PC-3 (cell line): ENCODE data around the gene NVL. TPM values are rescaled to one million over a fixed set of nuclear protein-coding genes. Genes with fewer than 3 reads are reported as not detected.
A peak's percentile ranks its signal among the peaks of the same experiment; 100 is the strongest.

Experiments used
- ATAC-seq: fragments of 200-7000 bp; cut with Tn5 transposase; 2 replicates; pipeline ENCODE4 v1.9.1; 2020; ENCODE audit warnings: mild to moderate bottlenecking, moderate library complexity
- BruUV-seq: library from RNA; stranded (reverse); fragments of 400-500 nt; replicated peaks from 2 replicates; lab custom pipeline; 2021; lab: Mats Ljungman, UMichigan
- CTCF ChIA-PET: fragments of 300-600 bp; sonication (Branson Sonifier 250); formaldehyde crosslinking; loops from one replicate; lab custom pipeline; 2022; ENCODE audit warnings: antibody characterized with exemption; lab: Charles Lee
- POLR2A ChIA-PET: fragments of 300-600 bp; sonication (Branson Sonifier 250); formaldehyde crosslinking; loops from one replicate; lab custom pipeline; 2022; ENCODE audit warnings: antibody characterized with exemption; ENCODE audit not compliant: unreplicated experiment; lab: Charles Lee
- DNase-seq: peaks from one replicate; pipeline ENCODE4 v3.0.0-alpha.2; 2015
- H2AFZ ChIP-seq: fragments of 300-600 bp; sonication (generic); 2 replicates; pipeline ENCODE4 v1.6.0; 2016; ENCODE audit warnings: antibody characterized with exemption, low read length
- H3F3A ChIP-seq: fragments of 300-600 bp; sonication (generic); one replicate; pipeline ENCODE4 v1.6.0; 2017; ENCODE audit warnings: antibody characterized with exemption, low read length, control low read depth, mild to moderate bottlenecking; ENCODE audit not compliant: unreplicated experiment
- H3K27ac ChIP-seq: fragments of 300-600 bp; sonication (generic); 2 replicates; pipeline ENCODE4 v1.5.1; 2016; ENCODE audit warnings: mild to moderate bottlenecking, low read length
- H3K27me3 ChIP-seq: fragments of 300-600 bp; sonication (generic); 2 replicates; pipeline ENCODE4 v1.6.1; 2016; ENCODE audit warnings: low read length, mixed read lengths
- H3K36me3 ChIP-seq: fragments of 300-600 bp; sonication (generic); 2 replicates; pipeline ENCODE4 v1.6.1; 2016; ENCODE audit warnings: low read depth, mixed run types, low read length, mixed read lengths
- H3K4me1 ChIP-seq: fragments of 300-600 bp; sonication (generic); 2 replicates; pipeline ENCODE4 v1.5.1; 2016; ENCODE audit warnings: low read length; ENCODE audit not compliant: insufficient read depth
- H3K4me2 ChIP-seq: fragments of 300-600 bp; sonication (generic); 2 replicates; pipeline ENCODE4 v1.6.0; 2016; ENCODE audit warnings: low read length
- H3K4me3 ChIP-seq: fragments of 300-600 bp; sonication (generic); 2 replicates; pipeline ENCODE4 v1.5.1; 2016; ENCODE audit warnings: mild to moderate bottlenecking, low read length, mixed read lengths
- H3K79me2 ChIP-seq: fragments of 300-600 bp; sonication (generic); 2 replicates; pipeline ENCODE4 v1.6.1; 2017; ENCODE audit warnings: low read length, mixed read lengths
- H3K9ac ChIP-seq: fragments of 300-600 bp; sonication (generic); 2 replicates; pipeline ENCODE4 v1.6.0; 2016; ENCODE audit warnings: mild to moderate bottlenecking, low read length
- H3K9me2 ChIP-seq: fragments of 300-600 bp; sonication (generic); replicated peaks from 2 replicates; pipeline ENCODE4 v1.6.1; 2016; ENCODE audit warnings: mixed run types, low read length, mixed read lengths
- H3K9me3 ChIP-seq: fragments of 300-600 bp; sonication (generic); 2 replicates; pipeline ENCODE4 v1.6.1; 2016; ENCODE audit warnings: low read length, mixed read lengths
- H4K20me1 ChIP-seq: fragments of 300-600 bp; sonication (generic); 2 replicates; pipeline ENCODE4 v1.6.1; 2016; ENCODE audit warnings: low read length, mixed read lengths
- EZH2 ChIP-seq: fragments of 300-600 bp; sonication (generic); IDR thresholded peaks from one replicate; pipeline ENCODE4 v1.6.1; 2017; ENCODE audit warnings: antibody characterized with exemption, mild to moderate bottlenecking, low read length; ENCODE audit not compliant: unreplicated experiment
- EZH2phosphoT487 ChIP-seq: fragments of 300-600 bp; sonication (generic); IDR thresholded peaks from 2 replicates; pipeline ENCODE4 v1.6.1; 2018; ENCODE audit warnings: mild to moderate bottlenecking, antibody characterized with exemption, low read length, borderline replicate concordance
- intact Hi-C: fragments of 100-400 bp; cut with micrococcal nuclease; formaldehyde crosslinking; loops from 2 replicates; pipeline ENCODE4 v1.9.0; 2023
- total RNA-seq: library from RNA; depleted of rRNA; stranded (reverse); fragments of >200 nt; gene quantifications from 2 replicates; pipeline ENCODE4 v1.2.3, GENCODE V29; 2014
- TF ChIP-seq, protein P1 (sequence below): fragments of 300-600 bp; sonication (generic); conservative IDR thresholded peaks from 2 replicates; pipeline ENCODE4 v1.5.1; 2017; ENCODE audit warnings: antibody characterized with exemption, low read depth, mild to moderate bottlenecking, low read length

Gene NVL
- total RNA-seq, 1 experiment from 2014 or later, result 37.1 TPM

DNA sequence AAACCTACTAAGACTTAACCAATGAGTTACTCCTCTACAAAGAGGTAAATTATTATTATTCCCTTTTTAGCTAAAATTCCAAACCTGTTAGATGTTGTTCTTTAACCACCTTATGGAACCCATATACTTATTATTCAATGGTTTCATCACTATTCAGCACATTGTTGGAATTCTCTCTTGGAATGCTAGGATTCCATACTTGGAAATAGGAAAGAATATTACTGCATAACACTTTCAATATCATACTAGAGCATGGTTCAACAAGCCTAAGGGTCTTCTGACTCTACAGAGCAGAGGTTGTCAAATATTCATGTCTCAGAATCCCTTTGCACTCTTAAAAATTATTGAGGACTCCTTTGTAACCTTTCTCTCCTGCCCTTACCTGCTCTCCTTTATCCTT lies 77.5 kb downstream of the NVL start:
- no peaks in the 10 kb centered on the region for H3K4me1 ChIP-seq
- peaks cover 16% of the 10 kb centered on the region; the same call in 1 of the 2 replicates for H3K36me3 ChIP-seq
- TF ChIP-seq EZH2phosphoT487 (no peak), EZH2 (no peak)
- TF ChIP-seq, protein P1, sequence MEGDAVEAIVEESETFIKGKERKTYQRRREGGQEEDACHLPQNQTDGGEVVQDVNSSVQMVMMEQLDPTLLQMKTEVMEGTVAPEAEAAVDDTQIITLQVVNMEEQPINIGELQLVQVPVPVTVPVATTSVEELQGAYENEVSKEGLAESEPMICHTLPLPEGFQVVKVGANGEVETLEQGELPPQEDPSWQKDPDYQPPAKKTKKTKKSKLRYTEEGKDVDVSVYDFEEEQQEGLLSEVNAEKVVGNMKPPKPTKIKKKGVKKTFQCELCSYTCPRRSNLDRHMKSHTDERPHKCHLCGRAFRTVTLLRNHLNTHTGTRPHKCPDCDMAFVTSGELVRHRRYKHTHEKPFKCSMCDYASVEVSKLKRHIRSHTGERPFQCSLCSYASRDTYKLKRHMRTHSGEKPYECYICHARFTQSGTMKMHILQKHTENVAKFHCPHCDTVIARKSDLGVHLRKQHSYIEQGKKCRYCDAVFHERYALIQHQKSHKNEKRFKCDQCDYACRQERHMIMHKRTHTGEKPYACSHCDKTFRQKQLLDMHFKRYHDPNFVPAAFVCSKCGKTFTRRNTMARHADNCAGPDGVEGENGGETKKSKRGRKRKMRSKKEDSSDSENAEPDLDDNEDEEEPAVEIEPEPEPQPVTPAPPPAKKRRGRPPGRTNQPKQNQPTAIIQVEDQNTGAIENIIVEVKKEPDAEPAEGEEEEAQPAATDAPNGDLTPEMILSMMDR, result no peak
- H3K79me2 ChIP-seq, result no peaks in the 10 kb centered on the region
- no peak overlapping the region for H3K4me2 ChIP-seq
- no peaks in the 10 kb centered on the region for H4K20me1 ChIP-seq
- no peak overlapping the region for H3K27ac ChIP-seq
- POLR2A ChIA-PET, result no interaction called here
- DNase-seq, result no peak
- no TSS peak for BruUV-seq
- no peaks in the 10 kb centered on the region for H3K9me3 ChIP-seq
- no peak for ATAC-seq
- H2AFZ ChIP-seq, result no peak overlapping the region
- no peaks in the 10 kb centered on the region for H3K9me2 ChIP-seq
- no peak overlapping the region for H3K9ac ChIP-seq
- CTCF ChIA-PET, result no interaction called here
- no peaks in the 10 kb centered on the region for H3K27me3 ChIP-seq
- no peak overlapping the region for H3K4me3 ChIP-seq
- H3F3A ChIP-seq, result no peaks in the 10 kb centered on the region
- intact Hi-C loops, result loop anchor here (5.0 kb wide), 1 partner anchor 80 kb away; the partner anchor contains the start of gene NVL

DNA sequence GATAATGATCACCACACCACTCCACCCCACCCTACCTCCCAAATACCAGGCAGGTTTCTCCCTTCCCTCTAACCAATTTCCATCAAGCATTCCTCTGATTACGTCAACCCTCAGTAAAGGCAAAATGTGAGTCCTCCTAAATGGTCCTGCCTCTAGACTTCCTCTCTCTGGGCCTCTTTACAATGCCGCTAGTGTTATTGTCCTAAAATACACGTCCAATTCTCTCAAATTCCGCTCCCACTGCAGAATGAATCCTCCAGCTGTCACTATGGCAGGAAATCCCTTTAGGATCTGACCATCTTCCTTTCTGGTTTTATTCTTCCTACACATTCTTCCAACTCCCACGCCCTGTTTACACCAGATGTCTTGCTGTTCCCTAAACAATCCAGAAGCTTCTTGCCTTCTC lies 78.2 kb downstream of the NVL start:
- no peak overlapping the region for H2AFZ ChIP-seq
- H3K4me2 ChIP-seq, result no peak overlapping the region
- H3K9me3 ChIP-seq, result no peaks in the 10 kb centered on the region
- no peak overlapping the region for H3K27ac ChIP-seq
- H3K9me2 ChIP-seq, result no peaks in the 10 kb centered on the region
- H3K4me3 ChIP-seq, result no peak overlapping the region
- DNase-seq (no peak), ATAC-seq (no peak)
- H3K36me3 ChIP-seq, result peaks cover 16% of the 10 kb centered on the region; the same call in 1 of the 2 replicates
- no peaks in the 10 kb centered on the region for H3K4me1 ChIP-seq
- intact Hi-C loops, result loop anchor here (5.0 kb wide), 1 partner anchor 81 kb away; the partner anchor contains the start of gene NVL
- BruUV-seq, result no TSS peak
- no peaks in the 10 kb centered on the region for H3F3A ChIP-seq
- H3K9ac ChIP-seq, result no peak overlapping the region
- H3K79me2 ChIP-seq, result no peaks in the 10 kb centered on the region
- no peak for TF ChIP-seq EZH2
- no peak for TF ChIP-seq EZH2phosphoT487
- TF ChIP-seq, protein P1, result no peak
- ChIA-PET POLR2A (no interaction called here), CTCF (interaction anchor here (0.5 kb wide), 1 partner anchor 350 kb away, joined by 4 read pairs; no protein-coding TSS in a partner anchor)
- H4K20me1 ChIP-seq, result no peaks in the 10 kb centered on the region
- no peaks in the 10 kb centered on the region for H3K27me3 ChIP-seq

DNA sequence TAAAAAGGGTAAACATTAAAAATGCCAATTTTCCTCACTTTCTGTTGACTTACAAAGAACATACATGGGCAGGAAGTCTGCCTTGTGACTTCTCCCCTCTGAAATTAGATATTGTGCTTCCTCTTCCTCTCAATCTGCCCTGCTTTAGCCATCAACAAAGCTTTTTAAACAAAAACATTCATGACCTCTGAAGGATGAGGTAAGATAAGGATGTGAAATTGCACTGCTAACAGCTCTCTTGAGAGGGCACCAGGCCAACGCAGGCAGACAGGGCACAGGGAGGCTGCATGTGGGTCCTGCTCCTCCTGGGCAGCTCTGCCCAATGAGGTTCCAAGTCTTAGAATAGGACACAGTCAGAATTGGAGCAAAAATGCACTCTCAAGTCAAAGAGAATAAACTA lies 84.8 kb downstream of the NVL start:
- Histone ChIP-seq H3K27me3 (no peaks in the 10 kb centered on the region), H3K27ac (no peak overlapping the region), H3K9ac (no peak overlapping the region), H3K4me1 (no peaks in the 10 kb centered on the region), H2AFZ (no peak overlapping the region), H4K20me1 (no peaks in the 10 kb centered on the region), H3K9me2 (no peaks in the 10 kb centered on the region), H3K4me2 (no peak overlapping the region), H3K79me2 (no peaks in the 10 kb centered on the region), H3K4me3 (no peak overlapping the region), H3K9me3 (no peaks in the 10 kb centered on the region), H3F3A (no peaks in the 10 kb centered on the region), H3K36me3 (peaks cover 18% of the 10 kb centered on the region; the same call in 1 of the 2 replicates)
- intact Hi-C loops, result no loop called here
- POLR2A ChIA-PET, result no interaction called here
- BruUV-seq, result no TSS peak
- DNase-seq (no peak), ATAC-seq (peak; percentile 37)
- CTCF ChIA-PET, result no interaction called here
- TF ChIP-seq EZH2, result no peak
- TF ChIP-seq, protein P1, result no peak
- no peak for TF ChIP-seq EZH2phosphoT487
